Measurements from ENCODE around the gene EXOC6. TPM values are rescaled to one million over a fixed set of nuclear protein-coding genes. Genes with fewer than 3 reads are reported as not detected.

Gene EXOC6
- total RNA-seq, 2 donors from 2014 or later, result 12.6 to 15.2 TPM

- Histone ChIP-seq H3K36me3 (no peaks in the 10 kb centered on the region), H3K4me3 (no peak overlapping the region), H3K27me3 (no peaks in the 10 kb centered on the region), H3K27ac (no peak overlapping the region), H3K9ac (ENCODE audit: low read depth in 2 of 2, low read length in 2 of 2) (no peak overlapping the region), H3K9me3 (no peaks in the 10 kb centered on the region), H3K4me1 (no peaks in the 10 kb centered on the region)
- TF ChIP-seq CTCF (IDR thresholded peaks at IDR 0.05), result no peak
- no peak for DNase-seq
- intact Hi-C loops (cut with DNase I), result no loop called here
Observed at GRCh38 chr10:92822060-92822634, 26.2 kb upstream of the EXOC6 start.

- Histone ChIP-seq H3K4me3 (no peak overlapping the region), H3K9ac (ENCODE audit: low read depth in 2 of 2, low read length in 2 of 2) (no peak overlapping the region), H3K27me3 (no peaks in the 10 kb centered on the region), H3K27ac (no peak overlapping the region), H3K36me3 (no peaks in the 10 kb centered on the region), H3K4me1 (no peaks in the 10 kb centered on the region), H3K9me3 (no peaks in the 10 kb centered on the region)
- no peak for DNase-seq
- intact Hi-C loops (cut with DNase I), result no loop called here
- no peak for TF ChIP-seq CTCF (IDR thresholded peaks at IDR 0.05)
Observed at GRCh38 chr10:92822964-92823363, 25.4 kb upstream of the EXOC6 start.

- Histone ChIP-seq H3K4me3 (no peak overlapping the region), H3K36me3 (no peaks in the 10 kb centered on the region), H3K27me3 (no peaks in the 10 kb centered on the region), H3K4me1 (no peaks in the 10 kb centered on the region), H3K27ac (no peak overlapping the region), H3K9ac (ENCODE audit: low read depth in 2 of 2, low read length in 2 of 2) (no peak overlapping the region), H3K9me3 (no peaks in the 10 kb centered on the region)
- intact Hi-C loops (cut with DNase I), result no loop called here
- no peak for DNase-seq
- no peak for TF ChIP-seq CTCF (IDR thresholded peaks at IDR 0.05)
Observed at GRCh38 chr10:92826061-92826460, 22.3 kb upstream of the EXOC6 start.

- no peak overlapping the region for H3K27ac ChIP-seq
- no peaks in the 10 kb centered on the region for H3K9me3 ChIP-seq
- no peaks in the 10 kb centered on the region for H3K36me3 ChIP-seq
- no peak for TF ChIP-seq CTCF (IDR thresholded peaks at IDR 0.05)
- H3K9ac ChIP-seq (ENCODE audit: low read depth in 2 of 2, low read length in 2 of 2), result no peak overlapping the region
- H3K4me1 ChIP-seq, result no peaks in the 10 kb centered on the region
- H3K4me3 ChIP-seq, result no peak overlapping the region
- no peak for DNase-seq
- intact Hi-C loops (cut with DNase I), result no loop called here
- H3K27me3 ChIP-seq, result no peaks in the 10 kb centered on the region
Observed at GRCh38 chr10:92826504-92826903, 21.8 kb upstream of the EXOC6 start.

GRCh38 chr10:92829042-92829785 lies 19.1 kb upstream of the EXOC6 start:
- Histone ChIP-seq H3K4me1 (no peaks in the 10 kb centered on the region), H3K27me3 (no peaks in the 10 kb centered on the region), H3K36me3 (no peaks in the 10 kb centered on the region), H3K4me3 (no peak overlapping the region), H3K9me3 (no peaks in the 10 kb centered on the region), H3K27ac (no peak overlapping the region), H3K9ac (ENCODE audit: low read depth in 2 of 2, low read length in 2 of 2) (no peak overlapping the region)
- no peak for DNase-seq
- intact Hi-C loops (cut with DNase I), result no loop called here
- TF ChIP-seq CTCF (IDR thresholded peaks at IDR 0.05), result no peak

All from colonic mucosa (tissue), 4 donors.